Peyer's patch (tissue), 4 donors: ENCODE results near the gene CDK5R2.

Experiments
- POLR2A ChIP-seq, 2 donors: fragments of 450-650 bp; IDR thresholded peaks; one replicate each; pipeline ENCODE4 v1.5.1; 2017; ENCODE audit warnings: antibody characterized with exemption in 2 of 2, mild to moderate bottlenecking in 2 of 2, moderate library complexity in 2 of 2
- TF ChIP-seq, protein P1 (sequence below), 6 experiments: fragments of 450-650 bp in 4 of 6; fragments of 200-600 bp in 2 of 6; sonication (generic) in 1 of 6; IDR thresholded peaks; one replicate each; pipeline ENCODE4 v1.5.1; 2017 to 2019; ENCODE audit warnings: antibody characterized with exemption in 6 of 6, mild to moderate bottlenecking in 3 of 6, moderate library complexity in 1 of 6

DNA sequence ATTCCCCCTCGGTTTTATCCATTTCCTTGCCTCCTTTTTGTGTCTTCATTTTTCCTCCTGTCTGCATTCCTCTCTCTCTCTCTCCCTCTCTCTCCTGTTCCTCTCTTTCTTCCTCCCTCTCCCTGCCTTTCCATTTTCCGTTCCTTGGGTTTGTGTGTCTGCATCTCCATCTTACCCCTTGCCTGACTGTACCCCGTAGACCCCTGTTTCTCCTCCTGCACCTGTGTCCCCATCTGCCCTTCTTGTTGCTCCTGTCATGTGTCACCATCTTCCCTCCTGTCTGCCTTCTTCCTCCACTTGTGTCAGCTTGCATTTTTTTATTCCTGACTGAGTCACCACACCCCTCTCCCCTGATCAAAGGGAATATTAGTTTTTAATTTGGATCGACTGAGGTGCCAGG is 1.8 kb downstream of the CDK5R2 start:
- TF ChIP-seq POLR2A (IDR thresholded peaks at IDR 0.05) = no peak
- TF ChIP-seq, protein P1, sequence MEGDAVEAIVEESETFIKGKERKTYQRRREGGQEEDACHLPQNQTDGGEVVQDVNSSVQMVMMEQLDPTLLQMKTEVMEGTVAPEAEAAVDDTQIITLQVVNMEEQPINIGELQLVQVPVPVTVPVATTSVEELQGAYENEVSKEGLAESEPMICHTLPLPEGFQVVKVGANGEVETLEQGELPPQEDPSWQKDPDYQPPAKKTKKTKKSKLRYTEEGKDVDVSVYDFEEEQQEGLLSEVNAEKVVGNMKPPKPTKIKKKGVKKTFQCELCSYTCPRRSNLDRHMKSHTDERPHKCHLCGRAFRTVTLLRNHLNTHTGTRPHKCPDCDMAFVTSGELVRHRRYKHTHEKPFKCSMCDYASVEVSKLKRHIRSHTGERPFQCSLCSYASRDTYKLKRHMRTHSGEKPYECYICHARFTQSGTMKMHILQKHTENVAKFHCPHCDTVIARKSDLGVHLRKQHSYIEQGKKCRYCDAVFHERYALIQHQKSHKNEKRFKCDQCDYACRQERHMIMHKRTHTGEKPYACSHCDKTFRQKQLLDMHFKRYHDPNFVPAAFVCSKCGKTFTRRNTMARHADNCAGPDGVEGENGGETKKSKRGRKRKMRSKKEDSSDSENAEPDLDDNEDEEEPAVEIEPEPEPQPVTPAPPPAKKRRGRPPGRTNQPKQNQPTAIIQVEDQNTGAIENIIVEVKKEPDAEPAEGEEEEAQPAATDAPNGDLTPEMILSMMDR (IDR thresholded peaks at IDR 0.05) = no peak
